ENCODE data around the gene SRSF2. TPM values are rescaled to one million over a fixed set of nuclear protein-coding genes. Genes with fewer than 3 reads are reported as not detected.

Gene SRSF2
- total RNA-seq, 1 donor from 2014 or later, result 215 TPM

DNA sequence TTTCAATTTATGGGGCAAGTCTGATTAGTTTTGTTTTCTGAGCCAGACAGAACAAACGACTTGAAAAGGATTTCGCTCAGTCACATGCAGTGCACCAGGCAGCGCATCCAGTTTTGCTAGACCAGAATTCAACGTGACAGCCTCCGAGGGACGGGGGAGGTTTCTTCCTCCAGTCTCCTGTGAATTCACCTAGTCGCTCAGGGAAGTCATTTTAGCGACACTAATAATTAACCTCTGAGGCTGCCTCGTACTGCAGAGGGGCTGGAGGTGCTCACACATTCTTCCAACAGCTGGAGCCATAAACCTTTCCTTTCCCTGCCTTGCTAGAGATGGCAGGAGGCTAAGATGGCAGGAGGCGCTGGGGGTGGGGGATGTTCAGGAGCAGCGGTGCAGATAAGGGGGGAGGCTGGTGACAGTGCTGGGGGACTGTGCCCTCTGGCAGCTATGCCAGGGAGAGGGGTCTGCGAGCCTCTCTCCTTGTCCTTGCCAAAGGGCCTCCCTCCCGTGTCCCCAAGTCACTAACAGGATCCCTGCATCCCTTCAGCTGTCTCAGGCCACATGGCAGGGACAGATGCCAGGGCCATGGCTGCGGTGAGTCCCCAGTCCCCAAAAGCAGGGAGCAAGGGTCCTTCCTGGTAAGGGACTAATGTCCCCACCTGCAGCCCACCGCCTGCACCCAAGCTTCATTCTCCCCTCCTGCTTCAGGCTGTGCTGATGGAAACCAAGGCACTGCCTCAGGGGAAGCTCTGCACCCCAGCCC is 50.4 kb downstream of the SRSF2 start:
- Mint-ChIP-seq H3K4me1 (ENCODE audit: unreplicated experiment) (peaks cover 4% of the 10 kb centered on the region), H3K27ac (ENCODE audit: unreplicated experiment) (no peak overlapping the region), H3K27me3 (ENCODE audit: unreplicated experiment) (peaks cover 6% of the 10 kb centered on the region), H3K4me3 (ENCODE audit: unreplicated experiment) (no peak overlapping the region), H3K9me3 (ENCODE audit: unreplicated experiment) (no peaks in the 10 kb centered on the region), H3K36me3 (ENCODE audit: low read depth, unreplicated experiment) (peaks cover 4% of the 10 kb centered on the region)
- TF ChIP-seq, protein P1, sequence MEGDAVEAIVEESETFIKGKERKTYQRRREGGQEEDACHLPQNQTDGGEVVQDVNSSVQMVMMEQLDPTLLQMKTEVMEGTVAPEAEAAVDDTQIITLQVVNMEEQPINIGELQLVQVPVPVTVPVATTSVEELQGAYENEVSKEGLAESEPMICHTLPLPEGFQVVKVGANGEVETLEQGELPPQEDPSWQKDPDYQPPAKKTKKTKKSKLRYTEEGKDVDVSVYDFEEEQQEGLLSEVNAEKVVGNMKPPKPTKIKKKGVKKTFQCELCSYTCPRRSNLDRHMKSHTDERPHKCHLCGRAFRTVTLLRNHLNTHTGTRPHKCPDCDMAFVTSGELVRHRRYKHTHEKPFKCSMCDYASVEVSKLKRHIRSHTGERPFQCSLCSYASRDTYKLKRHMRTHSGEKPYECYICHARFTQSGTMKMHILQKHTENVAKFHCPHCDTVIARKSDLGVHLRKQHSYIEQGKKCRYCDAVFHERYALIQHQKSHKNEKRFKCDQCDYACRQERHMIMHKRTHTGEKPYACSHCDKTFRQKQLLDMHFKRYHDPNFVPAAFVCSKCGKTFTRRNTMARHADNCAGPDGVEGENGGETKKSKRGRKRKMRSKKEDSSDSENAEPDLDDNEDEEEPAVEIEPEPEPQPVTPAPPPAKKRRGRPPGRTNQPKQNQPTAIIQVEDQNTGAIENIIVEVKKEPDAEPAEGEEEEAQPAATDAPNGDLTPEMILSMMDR (IDR thresholded peaks at IDR 0.05; ENCODE audit: unreplicated experiment), result no peak
- no peak for DNase-seq (ENCODE audit: low spot score)

DNA sequence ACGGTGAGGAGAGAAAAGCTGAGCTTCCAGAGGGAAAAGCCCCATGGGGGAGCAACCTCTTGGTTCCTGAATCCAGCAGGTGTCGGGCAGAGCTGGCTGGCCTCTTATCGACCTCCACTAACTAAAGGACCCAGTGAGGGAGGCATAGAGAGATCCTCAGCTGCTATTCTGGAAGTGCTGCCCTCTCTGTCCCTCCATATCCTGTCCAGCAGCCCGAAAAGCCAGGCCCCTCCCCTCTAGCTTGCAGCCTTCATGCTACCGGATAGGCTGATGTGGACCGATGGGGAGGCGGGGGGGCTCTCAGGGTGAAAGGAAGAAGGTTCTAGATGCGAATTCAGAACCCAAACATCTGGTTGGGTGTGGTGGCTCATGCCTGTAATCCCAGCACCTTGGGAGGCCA is 51.3 kb downstream of the SRSF2 start:
- H3K4me3 Mint-ChIP-seq (ENCODE audit: unreplicated experiment), result no peak overlapping the region
- no peak overlapping the region for H3K27ac Mint-ChIP-seq (ENCODE audit: unreplicated experiment)
- peaks cover 4% of the 10 kb centered on the region for H3K4me1 Mint-ChIP-seq (ENCODE audit: unreplicated experiment)
- peaks cover 8% of the 10 kb centered on the region for H3K27me3 Mint-ChIP-seq (ENCODE audit: unreplicated experiment)
- no peak for DNase-seq (ENCODE audit: low spot score)
- no peaks in the 10 kb centered on the region for H3K9me3 Mint-ChIP-seq (ENCODE audit: unreplicated experiment)
- peaks cover 9% of the 10 kb centered on the region for H3K36me3 Mint-ChIP-seq (ENCODE audit: low read depth, unreplicated experiment)
- TF ChIP-seq, protein P1 (IDR thresholded peaks at IDR 0.05; ENCODE audit: unreplicated experiment), result no peak

DNA sequence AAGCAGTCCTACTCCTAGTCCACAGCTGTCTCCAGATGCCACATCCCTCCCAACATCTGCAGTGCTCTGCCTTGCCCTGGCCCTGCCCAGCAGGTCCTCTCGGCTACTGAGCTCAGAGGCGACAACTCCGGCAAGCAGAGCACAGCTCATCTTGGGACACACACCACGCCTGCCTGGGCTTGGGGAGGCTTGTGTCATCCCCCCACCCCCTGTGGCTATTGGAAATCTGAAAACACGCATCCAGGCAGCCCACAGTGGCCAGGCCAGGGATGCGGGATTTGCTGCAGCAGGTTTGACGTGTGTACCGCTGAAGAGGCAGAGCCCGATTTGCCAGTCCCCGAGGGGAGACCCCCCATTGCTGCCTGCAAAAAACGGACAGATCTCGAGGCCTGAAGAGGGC is 51.8 kb downstream of the SRSF2 start:
- no peak overlapping the region for H3K4me3 Mint-ChIP-seq (ENCODE audit: unreplicated experiment)
- peaks cover 9% of the 10 kb centered on the region for H3K36me3 Mint-ChIP-seq (ENCODE audit: low read depth, unreplicated experiment)
- H3K27ac Mint-ChIP-seq (ENCODE audit: unreplicated experiment), result no peak overlapping the region
- no peaks in the 10 kb centered on the region for H3K9me3 Mint-ChIP-seq (ENCODE audit: unreplicated experiment)
- peaks cover 8% of the 10 kb centered on the region for H3K27me3 Mint-ChIP-seq (ENCODE audit: unreplicated experiment)
- H3K4me1 Mint-ChIP-seq (ENCODE audit: unreplicated experiment), result peaks cover 4% of the 10 kb centered on the region
- DNase-seq (ENCODE audit: low spot score), result no peak
- TF ChIP-seq, protein P1 (IDR thresholded peaks at IDR 0.05; ENCODE audit: unreplicated experiment), result no peak

GRCh38 chr17:76684756-76685155 is 52.4 kb downstream of the SRSF2 start:
- H3K27me3 Mint-ChIP-seq (ENCODE audit: unreplicated experiment), result peaks cover 8% of the 10 kb centered on the region
- H3K9me3 Mint-ChIP-seq (ENCODE audit: unreplicated experiment), result no peaks in the 10 kb centered on the region
- H3K27ac Mint-ChIP-seq (ENCODE audit: unreplicated experiment), result no peak overlapping the region
- H3K4me3 Mint-ChIP-seq (ENCODE audit: unreplicated experiment), result no peak overlapping the region
- peaks cover 4% of the 10 kb centered on the region for H3K4me1 Mint-ChIP-seq (ENCODE audit: unreplicated experiment)
- TF ChIP-seq, protein P1 (IDR thresholded peaks at IDR 0.05; ENCODE audit: unreplicated experiment), result no peak
- no peak for DNase-seq (ENCODE audit: low spot score)
- H3K36me3 Mint-ChIP-seq (ENCODE audit: low read depth, unreplicated experiment), result peaks cover 9% of the 10 kb centered on the region

Small RNA genes within 50 kb of the gene (microRNA-seq; reads per million reads assigned to microRNA genes)
- 14.3 reads per million, percentile 63 among the genes with 10 or more reads in this experiment for gene MIR636 (ENCODE audit: unreplicated experiment)

Other genes starting within 250 kb of the SRSF2 start
- 39.3 TPM for gene RHBDF2, start 235.9 kb downstream of the SRSF2 start, total RNA-seq (ENCODE audit: unreplicated experiment)
- 0.51 TPM for gene CYGB, start 199.6 kb downstream of the SRSF2 start, total RNA-seq (ENCODE audit: unreplicated experiment)
- gene PRCD, start 197.3 kb downstream of the SRSF2 start, total RNA-seq (ENCODE audit: unreplicated experiment), result 0.54 TPM
- gene ST6GALNAC2, start 151.5 kb downstream of the SRSF2 start, total RNA-seq (ENCODE audit: unreplicated experiment), result 2.2 TPM
- 0.77 TPM for gene ST6GALNAC1, start 93.6 kb downstream of the SRSF2 start, total RNA-seq (ENCODE audit: unreplicated experiment)
- 51.6 TPM for gene MXRA7, start 26.4 kb downstream of the SRSF2 start, total RNA-seq (ENCODE audit: unreplicated experiment)
- gene JMJD6, start 10.7 kb downstream of the SRSF2 start, total RNA-seq (ENCODE audit: unreplicated experiment), result 25.6 TPM
- gene METTL23, start 10.5 kb downstream of the SRSF2 start, total RNA-seq (ENCODE audit: unreplicated experiment), result 30.5 TPM
- 37.3 TPM for gene MFSD11, start 788 bp upstream of the SRSF2 start, total RNA-seq (ENCODE audit: unreplicated experiment)
- 6.2 TPM for gene MGAT5B, start 131.1 kb upstream of the SRSF2 start, total RNA-seq (ENCODE audit: unreplicated experiment)

Data from endothelial cell (in vitro differentiated cells).